ENCODE data around the gene ZNF726.
"Not testable (repeated sequence)": the region's sequence is repeated elsewhere in the genome, so short reads cannot be mapped to it uniquely, and the experiment has no call there.

ZNF726 gene

GRCh38 chr19:23946569-23946968, 31.9 kb downstream of the ZNF726 start:
- DNase-seq = no peak

- DNase-seq = no peak
Measured at GRCh38 chr19:23949611-23950010, 34.9 kb downstream of the ZNF726 start.

- no peak for DNase-seq
Measured at GRCh38 chr19:23956051-23956450, 41.4 kb downstream of the ZNF726 start.

GRCh38 chr19:23957660-23958281, 43.1 kb downstream of the ZNF726 start:
- DNase-seq = peak; percentile 12

- not testable (repeated sequence) for DNase-seq
Measured at GRCh38 chr19:23963396-23963795, 48.7 kb downstream of the ZNF726 start.

- DNase-seq = not testable (repeated sequence)
Measured at GRCh38 chr19:23963881-23964280, 49.2 kb downstream of the ZNF726 start.

GRCh38 chr19:23964334-23964733, 49.6 kb downstream of the ZNF726 start:
- DNase-seq = not testable (repeated sequence)

GRCh38 chr19:23969630-23970029, 54.9 kb downstream of the ZNF726 start:
- no peak for DNase-seq

GRCh38 chr19:23971598-23971997, 56.9 kb downstream of the ZNF726 start:
- DNase-seq = no peak

- DNase-seq = no peak
Measured at GRCh38 chr19:23972161-23972560, 57.5 kb downstream of the ZNF726 start.

- DNase-seq = no peak
Measured at GRCh38 chr19:23974941-23975340, 60.3 kb downstream of the ZNF726 start.

- DNase-seq = not testable (repeated sequence)
Measured at GRCh38 chr19:23976631-23977030, 61.9 kb downstream of the ZNF726 start.

- not testable (repeated sequence) for DNase-seq
Measured at GRCh38 chr19:23977256-23977655, 62.6 kb downstream of the ZNF726 start.

GRCh38 chr19:23978068-23978467, 63.4 kb downstream of the ZNF726 start:
- DNase-seq = no peak

GRCh38 chr19:23980805-23981204, 66.1 kb downstream of the ZNF726 start:
- no peak for DNase-seq

GRCh38 chr19:23981863-23982262, 67.2 kb downstream of the ZNF726 start:
- DNase-seq = no peak

- DNase-seq = no peak
Measured at GRCh38 chr19:23983406-23983805, 68.7 kb downstream of the ZNF726 start.

All from NCI-H82 (cell line).